SK-N-MC (cell line): ENCODE data around the gene SMC2.

Experiments used
- EZH2 ChIP-seq: fragments of 200-600 bp; sonication (generic); IDR thresholded peaks from one replicate; pipeline ENCODE4 v1.6.1; 2017; ENCODE audit warnings: antibody characterized with exemption
- POLR2AphosphoS5 ChIP-seq: IDR thresholded peaks from 2 replicates; pipeline ENCODE4 v1.6.1; 2012; ENCODE audit warnings: mild to moderate bottlenecking, low read depth, low read length, borderline replicate concordance

DNA sequence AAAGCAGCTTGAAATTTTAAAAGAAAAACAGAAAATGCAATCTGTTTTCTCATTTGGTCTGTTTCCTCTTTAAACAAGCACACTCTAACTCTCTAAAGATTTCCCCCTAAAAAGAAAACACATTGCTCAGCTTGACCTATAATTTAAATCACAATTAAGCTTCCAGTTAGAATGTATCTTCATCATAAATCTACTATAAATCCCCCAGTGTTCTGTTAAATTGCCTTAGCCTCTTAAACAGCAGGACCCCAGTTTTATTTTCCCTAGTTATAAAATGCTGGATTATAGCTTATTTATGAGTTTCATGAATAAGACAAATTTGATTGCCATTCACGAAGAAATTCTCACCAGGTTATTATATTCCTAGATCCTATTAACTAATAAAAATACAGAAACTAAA, 8.6 kb upstream of the SMC2 start:
- TF ChIP-seq EZH2 (no peak), POLR2AphosphoS5 (no peak)
